GM12873 (cell line): Measurements from ENCODE around the gene MRPL10.

Experiments used
- TF ChIP-seq, protein P1 (sequence below): IDR thresholded peaks from 2 replicates; pipeline ENCODE4 v1.5.1; 2012; ENCODE audit warnings: low read depth, mild to moderate bottlenecking, moderate library complexity, low read length, control low read depth; ENCODE audit not compliant: insufficient read depth; ENCODE audit errors: missing control alignments

MRPL10 gene

DNA sequence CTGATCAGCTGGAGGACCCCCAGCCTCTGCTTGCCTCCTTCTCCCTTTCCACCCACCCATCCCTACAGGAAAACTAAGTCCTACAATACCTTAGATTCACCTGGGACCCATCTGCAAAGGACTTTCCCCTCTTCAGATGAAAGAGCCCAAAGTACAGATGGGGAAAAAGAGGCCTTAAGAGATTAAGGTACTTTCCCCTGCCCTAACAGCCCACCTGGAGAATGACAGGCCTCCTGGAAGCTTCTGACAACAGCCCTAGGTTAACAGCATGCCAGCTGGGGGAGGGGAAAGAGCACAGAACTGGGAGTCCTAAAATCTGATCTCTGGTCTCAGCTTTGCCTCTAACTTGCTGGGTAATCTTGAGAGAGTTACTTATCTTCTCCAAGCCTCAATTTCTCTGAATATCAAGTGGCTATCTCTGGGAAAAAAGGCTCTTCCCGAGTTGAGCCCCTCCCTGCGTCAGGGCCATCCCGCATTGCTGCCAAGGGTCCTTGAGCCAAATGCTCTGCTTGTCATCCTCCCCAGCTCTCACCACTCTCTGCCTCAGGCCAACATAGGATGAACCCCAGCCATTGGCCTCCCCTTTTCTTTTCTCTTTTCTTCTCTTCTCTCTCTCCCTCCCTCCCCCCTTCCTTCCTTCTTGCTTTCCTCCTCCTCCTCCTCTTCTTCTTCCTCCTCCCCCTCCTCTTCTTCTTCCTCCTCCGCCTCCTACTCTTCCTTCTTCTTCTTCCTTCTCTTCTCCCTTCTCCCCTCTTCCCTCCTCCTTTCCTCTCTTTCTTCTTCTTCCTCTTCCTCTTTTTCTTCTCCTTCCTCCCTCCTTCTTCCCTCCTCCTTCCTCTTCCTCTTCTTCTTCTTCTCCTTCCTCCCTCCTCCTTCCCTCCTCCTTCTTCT, 42.1 kb upstream of the MRPL10 start:
- TF ChIP-seq, protein P1, sequence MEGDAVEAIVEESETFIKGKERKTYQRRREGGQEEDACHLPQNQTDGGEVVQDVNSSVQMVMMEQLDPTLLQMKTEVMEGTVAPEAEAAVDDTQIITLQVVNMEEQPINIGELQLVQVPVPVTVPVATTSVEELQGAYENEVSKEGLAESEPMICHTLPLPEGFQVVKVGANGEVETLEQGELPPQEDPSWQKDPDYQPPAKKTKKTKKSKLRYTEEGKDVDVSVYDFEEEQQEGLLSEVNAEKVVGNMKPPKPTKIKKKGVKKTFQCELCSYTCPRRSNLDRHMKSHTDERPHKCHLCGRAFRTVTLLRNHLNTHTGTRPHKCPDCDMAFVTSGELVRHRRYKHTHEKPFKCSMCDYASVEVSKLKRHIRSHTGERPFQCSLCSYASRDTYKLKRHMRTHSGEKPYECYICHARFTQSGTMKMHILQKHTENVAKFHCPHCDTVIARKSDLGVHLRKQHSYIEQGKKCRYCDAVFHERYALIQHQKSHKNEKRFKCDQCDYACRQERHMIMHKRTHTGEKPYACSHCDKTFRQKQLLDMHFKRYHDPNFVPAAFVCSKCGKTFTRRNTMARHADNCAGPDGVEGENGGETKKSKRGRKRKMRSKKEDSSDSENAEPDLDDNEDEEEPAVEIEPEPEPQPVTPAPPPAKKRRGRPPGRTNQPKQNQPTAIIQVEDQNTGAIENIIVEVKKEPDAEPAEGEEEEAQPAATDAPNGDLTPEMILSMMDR = no peak

DNA sequence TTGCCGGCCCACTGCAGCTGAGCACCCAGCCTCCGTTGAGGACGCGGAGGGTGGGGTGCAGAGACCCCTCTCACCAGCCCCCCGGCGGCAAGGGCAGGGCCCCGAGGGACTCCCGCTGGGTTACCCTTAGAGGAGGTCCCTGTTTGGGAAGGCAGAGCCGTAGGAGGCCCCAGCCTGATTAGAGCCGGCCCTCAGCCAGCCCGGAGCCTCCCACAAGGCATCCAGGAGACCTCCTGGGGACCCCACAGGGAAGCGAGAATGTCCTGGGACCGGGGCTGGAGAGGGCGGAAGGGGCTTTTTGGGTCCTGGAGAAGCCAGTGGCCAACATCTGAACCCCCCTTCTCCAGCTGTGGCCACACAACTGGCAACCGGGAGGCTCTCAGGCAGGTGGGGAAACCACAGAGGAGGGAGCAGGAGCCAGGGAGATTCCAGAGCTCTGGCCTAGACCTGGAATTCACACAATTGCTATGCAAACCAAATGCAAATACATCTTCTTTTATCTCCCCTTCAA, 41.4 kb upstream of the MRPL10 start:
- TF ChIP-seq, protein P1 = no peak

DNA sequence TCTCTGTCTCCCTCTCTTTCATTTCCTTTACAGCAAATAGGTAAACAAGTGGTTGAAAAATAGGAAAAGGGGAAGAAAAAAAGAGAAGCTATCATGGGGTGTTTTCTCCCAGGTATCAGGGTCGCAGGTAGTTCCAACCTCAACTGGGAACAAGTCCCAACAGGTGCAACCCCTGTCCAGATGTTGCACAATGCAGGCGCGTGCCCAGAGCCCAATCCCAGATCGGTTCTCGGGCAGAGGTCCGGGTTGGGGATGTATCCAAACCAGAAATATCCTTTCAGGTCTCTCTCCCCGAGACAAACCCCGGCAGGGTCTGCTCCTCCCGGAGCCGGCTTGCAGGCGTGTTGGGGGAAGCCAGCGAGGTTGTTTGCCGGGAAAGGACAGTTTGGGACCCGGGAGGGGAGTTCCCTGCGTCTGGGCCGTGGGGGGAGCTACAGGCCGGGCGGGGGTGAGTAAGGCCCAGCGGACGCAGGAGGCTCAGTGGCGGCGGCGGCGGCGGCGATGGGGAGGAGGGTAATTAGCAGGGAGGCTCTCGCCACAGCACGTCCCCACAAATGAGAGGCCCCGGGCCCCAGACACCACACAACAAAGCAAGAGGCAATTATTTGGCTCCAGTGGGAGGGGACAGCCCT, 40.8 kb upstream of the MRPL10 start:
- TF ChIP-seq, protein P1 = no peak

DNA sequence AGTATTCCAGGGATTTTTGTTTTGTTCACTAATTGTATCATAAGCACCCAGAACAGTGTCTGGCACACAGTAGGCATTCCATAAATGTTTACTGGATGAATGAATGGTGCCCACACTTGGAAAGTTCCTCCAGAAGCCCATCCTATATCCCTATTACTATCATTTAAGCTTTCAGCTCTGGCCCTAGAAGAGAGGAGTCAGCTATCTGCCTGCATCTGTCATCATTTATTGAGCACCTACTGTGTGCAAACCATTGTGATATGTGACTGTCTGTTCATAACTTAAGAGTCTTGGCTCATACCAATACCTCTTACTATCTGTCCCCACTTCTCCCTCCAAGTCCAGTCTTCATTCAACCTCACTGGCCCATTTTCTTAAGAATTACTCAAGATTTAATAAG, 39.7 kb upstream of the MRPL10 start:
- TF ChIP-seq, protein P1 = no peak

DNA sequence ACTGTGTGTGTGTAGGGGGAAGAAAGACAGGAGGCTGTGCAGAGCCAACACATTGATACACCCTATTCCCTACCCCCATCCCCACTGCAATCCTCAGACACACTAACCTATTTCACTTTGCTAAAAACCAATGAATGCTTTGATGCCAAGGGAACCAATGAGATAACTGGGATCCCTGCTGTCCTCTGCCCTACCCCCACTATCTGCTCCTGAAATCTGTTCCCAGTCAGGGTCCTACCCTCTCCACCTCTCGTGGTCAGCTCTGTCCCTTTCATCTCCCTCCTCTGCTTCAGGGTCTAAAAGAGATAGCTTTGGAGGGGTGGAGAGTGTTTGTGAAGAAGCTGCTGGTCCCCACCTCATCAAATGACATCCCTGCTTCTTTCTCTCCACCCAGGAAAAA, 38.7 kb upstream of the MRPL10 start:
- TF ChIP-seq, protein P1 = no peak

DNA sequence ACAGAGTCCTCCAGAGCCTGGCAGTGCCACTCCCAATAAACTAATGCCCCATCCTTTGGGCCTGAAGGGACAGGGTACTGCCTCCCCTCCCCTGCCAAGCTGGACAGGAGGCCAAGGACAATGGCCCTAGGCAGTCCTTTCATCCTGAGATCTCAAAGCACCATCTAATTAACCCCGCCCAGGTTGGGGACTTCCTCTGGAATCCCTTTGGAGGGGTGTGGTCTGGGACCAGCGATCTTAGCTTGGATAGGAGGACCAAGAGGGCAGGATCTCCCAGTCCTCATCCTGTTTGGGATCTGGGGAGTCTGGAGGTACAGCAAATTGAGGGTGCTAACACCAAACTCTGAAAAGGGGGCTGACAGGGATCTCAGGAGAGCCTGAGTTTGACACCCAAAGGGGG, 37.8 kb upstream of the MRPL10 start:
- TF ChIP-seq, protein P1 = no peak

DNA sequence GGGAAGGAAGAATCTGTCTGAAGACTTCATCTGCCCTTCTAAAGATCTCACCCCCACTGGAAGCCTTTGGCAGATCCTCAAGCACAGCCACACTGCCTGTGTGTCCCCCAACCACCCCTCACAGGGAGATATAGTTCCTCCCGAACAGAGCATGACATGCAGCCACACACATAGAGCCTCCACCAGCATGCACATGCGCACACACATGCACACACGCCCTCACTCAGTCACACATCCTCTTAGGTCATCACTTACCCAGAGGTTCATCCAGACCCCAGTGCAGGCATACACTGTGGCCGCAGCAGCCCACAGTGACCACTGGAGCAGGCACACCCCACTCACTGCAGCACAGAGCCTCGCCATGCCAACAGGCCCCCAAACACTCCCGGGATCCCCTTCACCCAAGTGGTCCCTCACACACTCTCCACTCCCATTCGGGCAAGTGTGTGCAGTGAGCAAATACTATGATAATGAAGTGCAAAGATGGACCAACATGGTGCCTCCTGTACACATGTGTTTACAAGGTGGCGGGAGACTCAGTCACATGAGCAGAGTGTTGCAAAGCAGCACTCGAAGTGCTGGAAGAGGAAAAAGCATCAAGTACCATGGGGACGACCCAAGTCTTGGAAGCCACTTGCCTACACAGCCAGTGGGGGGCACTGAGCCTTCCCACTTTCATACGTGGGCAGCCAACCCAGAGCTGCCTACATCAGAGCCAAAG, 36.6 kb upstream of the MRPL10 start:
- TF ChIP-seq, protein P1 = no peak
